H1 (cell line): ENCODE results near the gene KRTAP4-5. TPM values are rescaled to one million over a fixed set of nuclear protein-coding genes. Genes with fewer than 3 reads are reported as not detected.
"Not testable (repeated sequence)": the region's sequence is repeated elsewhere in the genome, so short reads cannot be mapped to it uniquely, and the experiment has no call there.

Experiments used
- CTCF ChIA-PET: fragments of 300-600 bp; sonication (Branson Sonifier 250); formaldehyde crosslinking; loops from one replicate; lab custom pipeline; 2021; ENCODE audit not compliant: partially characterized antibody; lab: Charles Lee
- POLR2A ChIA-PET: fragments of 300-600 bp; sonication (Branson Sonifier 250); formaldehyde crosslinking; loops from one replicate; lab custom pipeline; 2021; ENCODE audit warnings: inconsistent platforms; ENCODE audit not compliant: partially characterized antibody; lab: Charles Lee
- DNase-seq, 2 experiments: peaks; one replicate each; pipeline versions ENCODE4 v3.0.0 to v3.0.0-alpha.2; 2010 to 2022; ENCODE audit warnings: low spot score in 2 of 2, low read depth in 1 of 2, mixed read lengths in 1 of 2
- FAIRE-seq: peaks from 2 replicates; lab custom pipeline; 2011; peaks lifted over from hg19 to GRCh38; lab: Jason Lieb, UNC
- H2AFZ ChIP-seq: 2 replicates; pipeline ENCODE4 v1.8.1; 2012; ENCODE audit warnings: low read length, inconsistent platforms
- H2AK5ac ChIP-seq: 2 replicates; pipeline ENCODE4 v1.6.1; 2013; ENCODE audit warnings: low read depth, low read length
- H2BK120ac ChIP-seq: replicated peaks from 2 replicates; pipeline ENCODE3; 2013; ENCODE audit warnings: low read depth, low read length, inconsistent platforms
- H2BK12ac ChIP-seq: 2 replicates; pipeline ENCODE4 v1.6.1; 2013; ENCODE audit warnings: low read depth, low read length
- H2BK15ac ChIP-seq: 2 replicates; pipeline ENCODE4 v1.6.1; 2013; ENCODE audit warnings: low read length
- H2BK20ac ChIP-seq: 2 replicates; pipeline ENCODE4 v1.6.1; 2013; ENCODE audit warnings: low read length
- H2BK5ac ChIP-seq: 2 replicates; pipeline ENCODE4 v1.6.1; 2013; ENCODE audit warnings: low read depth, low read length
- H3K14ac ChIP-seq: 2 replicates; pipeline ENCODE4 v1.6.1; 2013; ENCODE audit warnings: inconsistent platforms; ENCODE audit not compliant: insufficient read length
- H3K18ac ChIP-seq: 2 replicates; pipeline ENCODE4 v1.6.1; 2013; ENCODE audit warnings: low read length; ENCODE audit errors: extremely low read depth
- H3K23ac ChIP-seq: 2 replicates; pipeline ENCODE4 v1.6.1; 2013; ENCODE audit warnings: inconsistent platforms; ENCODE audit not compliant: insufficient read length
- H3K23me2 ChIP-seq: 2 replicates; pipeline ENCODE4 v1.6.1; 2013; ENCODE audit warnings: low read depth, low read length
- H3K27ac ChIP-seq: 2 replicates; pipeline ENCODE4 v1.6.1; 2011; ENCODE audit warnings: low read depth, low read length, inconsistent platforms
- H3K27me3 ChIP-seq, 4 experiments: replicated peaks in 1 of 4; 1 replicate in 1 of 4; 2 replicates in 3 of 4; pipeline versions ENCODE4 v1.6.1 to v1.8.1; 2011 to 2013; ENCODE audit warnings: low read length in 3 of 4, mild to moderate bottlenecking in 3 of 4, inconsistent platforms in 2 of 4, mixed read lengths in 2 of 4, moderate library complexity in 1 of 4; ENCODE audit not compliant: control insufficient read depth in 3 of 4, insufficient read depth in 3 of 4; ENCODE audit errors: extremely low read depth in 1 of 4
- H3K36me3 ChIP-seq, 4 experiments: 2 replicates each; pipeline versions ENCODE4 v1.6.1 to v1.8.1; 2011 to 2013; ENCODE audit warnings: mild to moderate bottlenecking in 4 of 4, low read length in 3 of 4, moderate library complexity in 2 of 4, control low read depth in 1 of 4, inconsistent platforms in 1 of 4; ENCODE audit not compliant: insufficient read depth in 4 of 4, control insufficient read depth in 2 of 4
- H3K4ac ChIP-seq: replicated peaks from 2 replicates; pipeline ENCODE3; 2013; ENCODE audit warnings: low read length, low read depth, mixed read lengths, inconsistent platforms; ENCODE audit not compliant: insufficient read length
- H3K4me1 ChIP-seq, 4 experiments: replicated peaks in 1 of 4; 1 replicate in 1 of 4; 2 replicates in 3 of 4; pipeline versions ENCODE4 v1.6.1 to v1.8.1; 2011 to 2013; ENCODE audit warnings: low read length in 3 of 4, inconsistent platforms in 2 of 4, mixed read lengths in 1 of 4; ENCODE audit not compliant: insufficient read depth in 4 of 4, control insufficient read depth in 3 of 4
- H3K4me2 ChIP-seq, 2 experiments: 2 replicates each; pipeline versions ENCODE4 v1.6.1 to v1.8.1; 2011 to 2013; ENCODE audit warnings: low read depth in 2 of 2, low read length in 2 of 2, control low read depth in 1 of 2, inconsistent platforms in 1 of 2, mild to moderate bottlenecking in 1 of 2; ENCODE audit not compliant: insufficient read depth in 1 of 2
- H3K4me3 ChIP-seq, 4 experiments: fragments of 200-600, 300-600 bp in 1 of 4; sonication (generic), shearing (Covaris generic), sonication (Bioruptor Twin) in 1 of 4; 2 replicates each; pipeline versions ENCODE4 v1.5.1 to v1.8.1; 2011 to 2016; ENCODE audit warnings: low read length in 4 of 4, low read depth in 3 of 4, control low read depth in 2 of 4, inconsistent platforms in 2 of 4, mild to moderate bottlenecking in 2 of 4, mixed read lengths in 1 of 4, moderate library complexity in 1 of 4; ENCODE audit not compliant: insufficient read depth in 2 of 4; ENCODE audit errors: extremely low read depth in 1 of 4
- H3K56ac ChIP-seq: replicated peaks from 2 replicates; pipeline ENCODE3; 2013; ENCODE audit warnings: low read depth, mild to moderate bottlenecking, mixed read lengths, low read length, inconsistent platforms; ENCODE audit not compliant: insufficient read length
- H3K79me1 ChIP-seq: 2 replicates; pipeline ENCODE4 v1.6.1; 2013; ENCODE audit warnings: low read depth, low read length, control low read depth
- H3K79me2 ChIP-seq, 2 experiments: 2 replicates each; pipeline versions ENCODE4 v1.6.1 to v1.8.1; 2012 to 2013; ENCODE audit warnings: low read length in 2 of 2, mild to moderate bottlenecking in 2 of 2, inconsistent platforms in 1 of 2; ENCODE audit not compliant: insufficient read depth in 2 of 2, control insufficient read depth in 1 of 2
- H3K9ac ChIP-seq, 4 experiments: replicated peaks in 1 of 4; 1 replicate in 1 of 4; 2 replicates in 3 of 4; pipeline versions ENCODE4 v1.6.1 to v1.8.1; 2011 to 2013; ENCODE audit warnings: low read depth in 3 of 4, low read length in 3 of 4, control low read depth in 2 of 4, mild to moderate bottlenecking in 2 of 4, moderate library complexity in 2 of 4, inconsistent platforms in 1 of 4; ENCODE audit errors: extremely low read depth in 1 of 4
- H3K9me3 ChIP-seq, 2 experiments: 2 replicates each; pipeline versions ENCODE4 v1.6.1 to v1.8.1; 2012 to 2013; ENCODE audit warnings: mild to moderate bottlenecking in 2 of 2, moderate library complexity in 2 of 2, control low read depth in 1 of 2, inconsistent platforms in 1 of 2, low read depth in 1 of 2, low read length in 1 of 2, mixed read lengths in 1 of 2; ENCODE audit not compliant: insufficient read depth in 2 of 2
- H4K20me1 ChIP-seq, 2 experiments: replicated peaks in 1 of 2; 2 replicates each; pipeline versions ENCODE3 to v1.8.1; 2011 to 2013; ENCODE audit warnings: inconsistent platforms in 2 of 2, low read length in 2 of 2, mild to moderate bottlenecking in 1 of 2; ENCODE audit not compliant: insufficient read depth in 2 of 2, control insufficient read depth in 1 of 2
- H4K5ac ChIP-seq: 2 replicates; pipeline ENCODE4 v1.6.1; 2013; ENCODE audit warnings: low read length, low read depth, mixed read lengths, inconsistent platforms; ENCODE audit not compliant: insufficient read length
- H4K8ac ChIP-seq: 2 replicates; pipeline ENCODE4 v1.8.0; 2013; ENCODE audit warnings: mild to moderate bottlenecking, moderate library complexity, low read length, inconsistent platforms; ENCODE audit not compliant: insufficient read depth; ENCODE audit errors: extremely low read depth
- H4K91ac ChIP-seq: replicated peaks from 2 replicates; pipeline ENCODE3; 2013; ENCODE audit warnings: low read length, mixed read lengths, inconsistent platforms; ENCODE audit not compliant: insufficient read length
- ASH2L ChIP-seq: fragments of 200-600, 300-600 bp; sonication (generic); IDR thresholded peaks from one replicate; pipeline ENCODE4 v1.7.1; 2017; ENCODE audit warnings: low read length
- POLR2AphosphoS5 ChIP-seq: IDR thresholded peaks from 2 replicates; pipeline ENCODE4 v1.6.1; 2011; ENCODE audit warnings: low read depth, low read length
- RXRA ChIP-seq: IDR thresholded peaks from 2 replicates; pipeline ENCODE4 v1.6.1; 2011; ENCODE audit warnings: low read depth, mild to moderate bottlenecking, low read length, moderate library complexity; ENCODE audit not compliant: insufficient read depth
- SAP30 ChIP-seq: fragments of 300-600 bp; sonication (generic); IDR thresholded peaks from 2 replicates; pipeline ENCODE4 v1.7.1; 2012; ENCODE audit warnings: low read length, moderate library complexity, mild to moderate bottlenecking, inconsistent platforms; ENCODE audit not compliant: insufficient read depth, insufficient replicate concordance
- SP1 ChIP-seq: IDR thresholded peaks from 2 replicates; pipeline ENCODE4 v1.6.1; 2011; ENCODE audit warnings: low read depth, low read length
- SP2 ChIP-seq: IDR thresholded peaks from 2 replicates; pipeline ENCODE4 v1.6.1; 2012; ENCODE audit warnings: mild to moderate bottlenecking, low read length, inconsistent platforms
- SP4 ChIP-seq: IDR thresholded peaks from 2 replicates; pipeline ENCODE4 v1.6.1; 2012; ENCODE audit warnings: low read length, inconsistent platforms
- ZNF274 ChIP-seq: IDR thresholded peaks from 2 replicates; pipeline ENCODE4 v1.7.0; 2012; ENCODE audit warnings: low read length, borderline replicate concordance; ENCODE audit errors: extremely low read depth
- WGBS, 2 experiments: shearing (Covaris generic) in 1 of 2; methylation state at CpG; one replicate each; pipeline versions ENCODE4 v1.1.6 to v1.1.7; 2013 to 2015; ENCODE audit warnings: low lambda C conversion rate in 2 of 2, mixed read lengths in 2 of 2, inconsistent platforms in 1 of 2, low coverage in 1 of 2, missing lambda C conversion rate in 1 of 2; ENCODE audit not compliant: insufficient replicate concordance in 2 of 2, insufficient coverage in 1 of 2, insufficient read length in 1 of 2; ENCODE audit errors: extremely low coverage in 1 of 2, missing lambda C conversion rate in 1 of 2; 5-methylcytosine and 5-hydroxymethylcytosine counted together
- polyA plus RNA-seq, 7 experiments: library from polyadenylated mRNA; depleted of rRNA in 3 of 7; stranded (reverse) in 5 of 7; unstranded in 2 of 7; fragments of >200 nt in 5 of 7; fragments of 200-250 nt in 2 of 7; gene quantifications; 1 replicate in 5 of 7; 2 replicates in 1 of 7; 4 replicates in 1 of 7; pipeline versions ENCODE4 v1.2.1 to v1.2.3, GENCODE V29; 2011 to 2013; ENCODE audit warnings: missing spikeins in 2 of 7, mixed read lengths in 2 of 7
- total RNA-seq: library from RNA; stranded (reverse); fragmentation: NEBNext Ultra II Directional; extraction: Animal tissue kit (Norgen Biotek cat#: 25700); gene quantifications from 2 replicates; pipeline ENCODE4 v1.2.1, GENCODE V29; 2021

KRTAP4-5 gene
- total and polyA plus RNA-seq, 2 of the 8 experiments (the other 6 are each of a cell fraction or from before 2014, with no cell fraction given), result not detected

DNA sequence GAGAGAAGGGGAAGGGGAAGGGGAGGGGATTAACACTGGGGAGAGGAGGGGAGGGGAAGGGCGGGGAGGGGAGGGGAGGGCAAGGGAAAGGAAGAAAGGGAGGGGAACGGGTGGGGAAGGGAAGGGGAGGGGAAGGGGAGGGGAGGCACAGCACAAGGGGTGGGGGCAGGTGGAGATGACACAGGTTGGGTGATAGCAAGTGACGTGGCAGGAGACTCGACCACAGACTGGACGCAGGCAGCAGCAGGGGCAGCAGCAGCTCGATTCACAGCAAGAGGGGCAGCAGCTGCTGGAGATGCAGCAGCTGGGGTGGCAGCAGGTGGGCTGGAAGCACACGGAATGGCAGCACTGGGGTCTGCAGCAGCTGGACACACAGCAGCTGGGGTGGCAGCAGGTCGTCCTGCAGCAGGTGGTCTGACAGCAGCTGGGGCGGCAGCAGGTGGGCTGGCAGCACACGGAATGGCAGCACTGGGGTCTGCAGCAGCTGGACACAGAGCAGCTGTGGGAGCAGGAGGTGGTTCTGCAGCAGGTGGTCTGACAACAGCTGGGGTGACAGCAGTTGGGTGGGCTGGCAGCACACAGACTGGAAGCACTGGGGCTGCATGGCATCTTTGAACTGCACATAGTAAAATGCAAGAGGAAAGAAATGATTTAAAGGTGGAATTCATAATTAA, 47.9 kb downstream of the KRTAP4-5 start, which contains the start of gene KRTAP4-16 (continued):
- TF ChIP-seq SP2 (no peak), ZNF274 (no peak), SP4 (no peak), SAP30 (no peak), POLR2AphosphoS5 (no peak), SP1 (no peak), ASH2L (no peak), RXRA (no peak)

DNA sequence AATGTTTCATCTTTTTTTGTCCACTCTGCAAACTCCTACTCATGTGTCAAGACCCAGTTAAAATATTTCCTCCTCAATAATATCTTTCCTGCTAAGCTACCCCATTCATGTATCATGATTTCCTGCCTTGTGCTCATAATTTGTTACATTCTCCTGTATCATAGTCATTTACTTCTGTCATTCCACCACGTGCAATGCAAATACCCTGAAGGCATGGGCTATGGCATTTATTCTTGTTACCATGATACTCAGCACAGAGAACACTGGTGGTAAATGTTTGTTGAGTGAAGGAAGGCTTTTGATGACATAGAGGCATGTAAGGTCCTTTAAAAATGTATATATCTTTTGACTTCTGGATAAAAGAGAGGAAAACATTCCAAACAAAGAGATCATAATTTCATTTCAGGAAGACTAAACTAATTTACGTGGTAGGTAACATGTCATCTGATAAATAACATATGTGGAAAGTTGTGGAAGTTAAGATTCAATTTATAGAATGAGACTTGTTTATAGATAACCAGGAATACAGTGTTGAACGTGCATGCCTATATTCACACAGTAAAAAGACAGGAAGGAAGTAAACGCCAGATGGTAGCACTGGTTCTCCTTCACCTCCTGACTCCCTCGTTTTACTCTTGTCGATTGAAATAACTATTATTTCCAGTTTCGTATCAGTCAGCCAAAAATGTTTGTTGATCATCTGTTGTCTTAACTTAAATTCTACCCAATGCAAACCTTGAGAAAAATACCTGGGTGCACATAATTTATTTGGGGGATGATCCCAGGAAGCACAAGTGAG, 49.7 kb downstream of the KRTAP4-5 start:
- 90% methylated on average over 7 of the region's 7 CpGs; no CpG with 5 or more reads in 1 of the 2 experiments for WGBS, 2 experiments
- FAIRE-seq, H3K18ac ChIP-seq, H3K27me3 ChIP-seq, H4K91ac ChIP-seq, H4K8ac ChIP-seq, H2BK12ac ChIP-seq, H2AFZ ChIP-seq, H2BK20ac ChIP-seq, H3K79me2 ChIP-seq, H4K5ac ChIP-seq, POLR2A ChIA-PET, H3K56ac ChIP-seq, H3K4me1 ChIP-seq, H2AK5ac ChIP-seq, H4K20me1 ChIP-seq, H3K4ac ChIP-seq, H3K23me2 ChIP-seq, H3K23ac ChIP-seq, H3K36me3 ChIP-seq, H3K9ac ChIP-seq, H3K79me1 ChIP-seq, H3K9me3 ChIP-seq, H3K4me3 ChIP-seq, H2BK120ac ChIP-seq, H3K14ac ChIP-seq, DNase-seq, H3K27ac ChIP-seq, CTCF ChIA-PET, H2BK15ac ChIP-seq, H2BK5ac ChIP-seq, H3K4me2 ChIP-seq: not testable (repeated sequence)
